ENCODE results near the gene TUBA1C.
"Not testable (repeated sequence)": the region's sequence is repeated elsewhere in the genome, so short reads cannot be mapped to it uniquely, and the experiment has no call there.

TUBA1C gene

GRCh38 chr12:49255857-49256637 is 8.8 kb upstream of the TUBA1C start:
- no peak for DNase-seq (ENCODE audit: low spot score)

- DNase-seq (ENCODE audit: low spot score), result not testable (repeated sequence)
Observed at GRCh38 chr12:49257508-49258184, 7.2 kb upstream of the TUBA1C start.

GRCh38 chr12:49259452-49259851 is 5.4 kb upstream of the TUBA1C start:
- DNase-seq (ENCODE audit: low spot score), result no peak

GRCh38 chr12:49260166-49260565 is 4.7 kb upstream of the TUBA1C start:
- DNase-seq (ENCODE audit: low spot score), result no peak

- no peak for DNase-seq (ENCODE audit: low spot score)
Observed at GRCh38 chr12:49260571-49261363, 4.1 kb upstream of the TUBA1C start.

- no peak for DNase-seq (ENCODE audit: low spot score)
Observed at GRCh38 chr12:49261721-49262120, 3.2 kb upstream of the TUBA1C start.

- no peak for DNase-seq (ENCODE audit: low spot score)
Observed at GRCh38 chr12:49263400-49263763, 1.5 kb upstream of the TUBA1C start.

- peak; percentile 37 for DNase-seq (ENCODE audit: low spot score)
Observed at GRCh38 chr12:49264466-49264872, 413 bp upstream of the TUBA1C start.

GRCh38 chr12:49269191-49269590 is 4.3 kb downstream of the TUBA1C start:
- not testable (repeated sequence) for DNase-seq (ENCODE audit: low spot score)

- no peak for DNase-seq (ENCODE audit: low spot score)
Observed at GRCh38 chr12:49272790-49273725, 8.2 kb downstream of the TUBA1C start.

GRCh38 chr12:49273726-49274395 is 9.0 kb downstream of the TUBA1C start:
- DNase-seq (ENCODE audit: low spot score), result no peak

- DNase-seq (ENCODE audit: low spot score), result no peak
Observed at GRCh38 chr12:49274396-49275069, 9.7 kb downstream of the TUBA1C start.

GRCh38 chr12:49276304-49277290 is 11.7 kb downstream of the TUBA1C start:
- DNase-seq (ENCODE audit: low spot score), result no peak

GRCh38 chr12:49277466-49277865 is 12.6 kb downstream of the TUBA1C start:
- DNase-seq (ENCODE audit: low spot score), result no peak

GRCh38 chr12:49279706-49280159 is 14.9 kb downstream of the TUBA1C start:
- DNase-seq (ENCODE audit: low spot score), result no peak

GRCh38 chr12:49280545-49280944 is 15.7 kb downstream of the TUBA1C start:
- not testable (repeated sequence) for DNase-seq (ENCODE audit: low spot score)

- DNase-seq (ENCODE audit: low spot score), result no peak
Observed at GRCh38 chr12:49282302-49282701, 17.4 kb downstream of the TUBA1C start.

GRCh38 chr12:49282740-49283375 is 18.0 kb downstream of the TUBA1C start:
- DNase-seq (ENCODE audit: low spot score), result not testable (repeated sequence)
